ENCODE data around the gene SCAMP5.

Gene SCAMP5

DNA sequence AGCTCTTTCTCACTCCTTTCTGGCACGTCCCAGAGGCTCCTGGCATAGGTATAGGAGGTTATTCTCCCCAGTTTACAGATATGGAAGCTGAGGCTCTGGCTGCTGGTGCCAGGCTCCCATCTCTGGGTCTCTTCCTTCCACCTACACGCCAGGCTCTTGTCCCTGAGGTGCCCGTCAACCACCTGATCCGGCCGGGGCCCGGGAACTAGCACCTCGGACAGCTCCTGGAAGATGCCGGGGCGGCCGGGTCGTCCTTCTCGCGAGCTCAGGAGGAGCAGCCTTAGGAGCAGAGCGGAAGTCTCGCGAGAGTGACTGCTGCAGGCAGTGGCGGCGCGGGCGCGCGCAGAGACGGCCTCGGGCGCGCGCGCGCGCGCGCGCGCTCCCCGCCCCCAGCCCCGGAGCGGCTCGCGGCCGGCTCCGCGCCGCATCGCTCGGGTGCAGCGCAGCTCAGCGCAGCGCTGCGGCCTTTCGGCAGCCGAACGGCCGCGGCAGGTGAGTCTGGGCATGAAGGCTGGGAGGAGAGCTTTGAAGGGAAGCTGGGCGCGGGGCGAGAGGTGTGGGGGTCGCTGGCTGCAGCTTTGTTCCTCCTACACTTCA is at the start of gene SCAMP5:
SCAMP5 (plus strand) TSS at position 382 of the 597 bp plus-strand sequence. CDS start 16,277 bp downstream, outside the sequence.
- DNase-seq = peak; percentile 97

- DNase-seq = peak; percentile 77
Measured at GRCh38 chr15:74950078-74950908, 45.1 kb upstream of the SCAMP5 start.

DNA sequence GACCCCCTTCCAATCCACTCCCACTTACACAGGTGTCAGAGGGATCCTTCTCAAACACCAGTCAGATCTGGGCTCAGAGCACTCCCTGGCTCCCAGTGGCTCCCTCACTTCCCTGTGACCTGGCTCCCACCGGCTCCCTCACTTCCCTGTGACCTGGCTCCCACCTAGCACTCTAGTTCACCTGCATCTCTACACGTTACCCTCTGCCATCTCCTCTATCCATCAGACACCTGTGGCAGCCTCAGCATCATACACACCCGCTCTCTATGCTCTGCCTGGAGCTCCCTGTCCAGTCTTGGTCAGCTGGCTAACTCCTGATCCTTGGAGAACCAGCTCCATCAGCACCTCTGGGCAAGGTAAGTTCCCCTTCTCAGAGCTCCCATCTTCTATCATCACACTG is 44.4 kb upstream of the SCAMP5 start:
- DNase-seq = peak; percentile 51

- no peak for DNase-seq
Measured at GRCh38 chr15:74954515-74954914, 40.8 kb upstream of the SCAMP5 start.

- no peak for DNase-seq
Measured at GRCh38 chr15:74955017-74955416, 40.3 kb upstream of the SCAMP5 start.

- DNase-seq = peak; percentile 89
Measured at GRCh38 chr15:74955796-74956647, 39.3 kb upstream of the SCAMP5 start.

- peak; percentile 95 for DNase-seq
Measured at GRCh38 chr15:74956648-74957475, 38.5 kb upstream of the SCAMP5 start, which contains the start of gene RPP25. RPP25 (minus strand) TSS chr15:74956772; CDS start chr15:74956583, 189 bp downstream.

DNA sequence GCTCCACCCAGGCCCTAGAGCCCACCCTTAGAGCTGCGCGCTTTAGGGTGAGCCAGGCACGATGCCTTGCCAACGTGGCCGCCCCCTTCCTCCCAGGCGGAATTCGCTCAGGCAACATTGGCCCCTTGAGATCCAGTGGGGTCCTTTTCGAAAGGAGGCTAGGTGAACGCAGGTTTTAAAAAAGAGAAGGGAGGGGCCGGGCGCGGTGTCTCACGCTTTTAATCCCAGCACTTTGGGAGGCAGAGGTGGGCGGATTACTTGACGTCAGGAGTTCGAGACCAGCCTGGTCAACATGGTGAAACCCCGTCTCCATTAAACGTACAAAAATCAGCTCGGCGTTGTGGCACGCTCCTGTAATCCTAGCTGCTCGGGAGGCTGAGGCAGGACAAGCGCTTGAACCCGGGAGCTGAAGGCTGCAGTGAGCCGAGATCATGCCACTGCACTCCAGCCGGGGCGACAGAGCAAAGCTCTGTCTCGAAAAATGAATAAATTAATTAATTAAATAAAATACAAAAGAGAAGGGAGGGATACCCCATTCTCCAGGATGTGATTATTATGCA is 37.8 kb upstream of the SCAMP5 start:
- DNase-seq = no peak

- DNase-seq = peak; percentile 72
Measured at GRCh38 chr15:74958320-74958907, 36.9 kb upstream of the SCAMP5 start.

GRCh38 chr15:74958908-74959585 is 36.3 kb upstream of the SCAMP5 start:
- DNase-seq = no peak

- no peak for DNase-seq
Measured at GRCh38 chr15:74959586-74959939, 35.8 kb upstream of the SCAMP5 start.

DNA sequence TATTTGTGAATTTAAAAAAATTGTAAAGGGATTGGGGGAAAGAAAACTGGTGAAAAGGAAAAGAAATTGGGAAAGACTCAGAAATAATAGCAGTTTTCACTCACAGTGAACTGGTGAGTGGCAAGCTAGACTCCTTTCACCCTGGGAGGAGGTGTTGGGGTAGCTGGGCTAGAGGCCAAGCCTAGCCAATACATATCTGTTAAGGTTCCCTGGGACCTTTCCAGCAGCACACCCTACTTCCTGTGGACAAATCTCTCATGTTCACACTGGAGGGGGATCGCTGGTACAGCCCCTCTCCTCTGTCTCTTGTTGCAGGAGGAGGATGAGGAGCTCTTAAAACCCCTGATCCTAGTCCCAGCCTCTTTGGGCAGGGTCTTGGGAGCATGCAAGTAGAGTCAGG is 35.1 kb upstream of the SCAMP5 start:
- DNase-seq = peak; percentile 20

DNA sequence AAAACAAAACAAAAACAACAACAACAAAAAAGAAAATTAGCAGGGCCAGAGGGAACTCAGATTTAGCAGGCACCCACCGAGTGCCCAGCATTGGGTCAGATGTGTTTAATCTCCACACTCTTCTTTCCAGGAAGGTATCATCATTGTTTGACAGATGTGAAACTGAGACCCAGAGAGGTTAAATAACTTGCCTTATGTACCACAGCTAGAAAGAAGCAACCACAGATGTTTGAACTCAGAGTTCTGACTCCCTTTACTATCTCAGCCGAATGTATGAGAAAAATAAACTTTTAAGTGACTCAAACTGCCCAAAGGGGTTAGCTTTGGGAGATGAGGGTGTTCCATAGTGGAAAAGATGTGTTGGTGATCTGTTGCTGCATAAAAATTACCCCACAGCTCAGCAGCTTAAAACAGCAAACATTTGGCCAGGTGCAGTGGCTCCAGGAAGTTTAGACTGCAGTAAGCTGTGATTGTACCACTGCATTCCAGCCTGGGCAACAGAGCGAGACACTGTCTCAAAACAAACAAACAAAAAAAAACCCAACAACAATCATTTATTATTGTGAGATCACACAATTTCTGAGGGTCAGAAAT is 34.3 kb upstream of the SCAMP5 start:
- DNase-seq = peak; percentile 64

DNA sequence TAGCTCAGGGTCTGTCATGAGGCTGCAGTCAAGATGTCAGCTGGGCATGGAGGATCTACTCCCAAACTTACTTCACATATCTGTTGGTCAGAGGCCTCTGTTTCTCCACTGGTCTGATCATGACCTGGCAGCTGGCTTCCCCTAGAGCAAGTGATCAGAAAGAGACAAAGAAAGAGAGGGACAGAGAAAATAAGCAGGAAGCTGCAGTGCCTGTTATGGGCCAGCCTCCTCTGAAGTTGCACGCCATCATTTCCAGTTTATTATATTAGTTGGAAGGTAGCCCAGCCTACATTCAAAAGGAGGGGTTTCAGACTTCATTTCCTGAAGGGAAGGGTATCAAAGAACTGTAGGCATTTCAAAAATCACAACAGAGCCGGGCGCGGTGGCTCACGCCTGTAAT is 33.7 kb upstream of the SCAMP5 start:
- peak; percentile 51 for DNase-seq

GRCh38 chr15:74962219-74962618 is 33.1 kb upstream of the SCAMP5 start:
- DNase-seq = no peak

GRCh38 chr15:74962671-74963070 is 32.7 kb upstream of the SCAMP5 start:
- no peak for DNase-seq

GRCh38 chr15:74963213-74963612 is 32.1 kb upstream of the SCAMP5 start:
- no peak for DNase-seq

DNA sequence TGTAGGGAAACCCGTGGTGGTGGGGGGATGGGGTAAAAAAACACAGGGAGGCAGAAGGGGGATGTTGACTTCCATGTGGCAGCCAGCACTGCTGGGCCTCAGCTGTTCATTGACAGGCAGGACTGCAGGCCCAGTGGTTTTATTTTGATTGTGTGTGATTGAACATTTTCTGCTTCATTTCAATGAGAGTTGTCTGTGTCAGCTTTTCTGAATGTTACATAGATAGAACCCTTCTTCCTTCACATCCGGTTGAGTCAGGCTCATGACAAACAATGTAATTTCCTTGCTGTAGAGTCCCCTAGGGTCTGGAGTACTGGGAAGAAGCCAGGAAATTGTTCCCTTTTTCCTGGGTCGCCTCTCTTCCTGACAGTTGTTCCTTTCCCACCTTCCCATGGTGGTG is 30.6 kb upstream of the SCAMP5 start:
- DNase-seq = peak; percentile 57

- DNase-seq = no peak
Measured at GRCh38 chr15:74967670-74968069, 27.7 kb upstream of the SCAMP5 start.

DNA sequence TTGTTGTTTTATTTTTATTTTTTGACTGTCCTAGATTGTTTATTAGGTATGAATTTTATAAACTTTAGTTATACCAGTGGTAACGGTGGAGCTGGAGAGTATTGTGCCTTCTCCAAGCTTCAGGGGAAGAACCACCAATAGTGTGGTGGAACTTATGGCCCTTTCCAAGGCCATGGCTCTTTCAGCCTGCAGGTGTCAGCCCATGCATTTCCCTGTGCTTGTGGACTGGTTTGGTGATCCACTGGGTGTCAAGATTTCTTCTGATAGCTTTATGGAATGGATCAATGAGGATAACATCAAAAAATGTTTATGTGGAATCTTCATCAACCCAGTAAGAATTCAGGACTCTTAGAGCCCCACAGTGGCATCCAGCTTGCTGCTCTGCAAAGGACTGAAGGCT is 19.2 kb upstream of the SCAMP5 start:
- no peak for DNase-seq

DNA sequence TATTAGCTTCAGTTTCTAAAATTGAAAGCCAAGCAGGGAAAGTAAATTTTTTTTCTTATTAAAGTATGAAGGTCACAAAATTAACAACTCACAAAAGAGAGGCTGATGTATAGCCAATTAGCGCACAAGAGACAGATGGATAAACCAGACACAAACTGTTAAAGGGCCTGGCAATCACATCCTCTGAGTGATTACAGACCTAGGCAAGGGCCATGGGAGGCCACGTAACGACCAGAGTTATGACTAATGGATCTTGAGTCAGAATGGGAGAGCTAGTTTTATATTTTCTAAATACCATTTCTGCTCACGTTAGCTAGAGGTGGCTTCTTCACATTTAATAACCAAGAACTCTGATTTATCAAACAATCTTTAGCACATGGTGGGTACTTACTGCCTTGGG is 17.8 kb upstream of the SCAMP5 start:
- DNase-seq = no peak
